Mesenchymal stem cell (in vitro differentiated cells and primary cell): ENCODE data around the gene MAEL.

Source experiments
- DNase-seq: peaks from one replicate; pipeline ENCODE4 v3.0.0-alpha.2; 2013
- H2AFZ ChIP-seq: one replicate; pipeline ENCODE4 v1.6.1; 2013; ENCODE audit warnings: low read depth, mild to moderate bottlenecking, control low read depth, inconsistent platforms, low read length, moderate library complexity
- H2AK5ac ChIP-seq: 2 replicates; pipeline ENCODE4 v1.6.1; 2013; ENCODE audit warnings: low read length, moderate library complexity, mild to moderate bottlenecking, inconsistent platforms; ENCODE audit not compliant: severe bottlenecking
- H2BK120ac ChIP-seq: one replicate; pipeline ENCODE4 v1.6.1; 2013; ENCODE audit warnings: low read depth, mild to moderate bottlenecking, inconsistent platforms, low read length, moderate library complexity
- H2BK12ac ChIP-seq, 2 experiments: one replicate each; pipeline ENCODE4 v1.6.1; 2013; ENCODE audit warnings: inconsistent platforms in 2 of 2, low read length in 2 of 2, mild to moderate bottlenecking in 2 of 2, moderate library complexity in 2 of 2, control low read depth in 1 of 2
- H2BK15ac ChIP-seq: one replicate; pipeline ENCODE4 v1.6.1; 2013; ENCODE audit warnings: mild to moderate bottlenecking, low read depth, inconsistent platforms; ENCODE audit not compliant: poor library complexity, severe bottlenecking
- H2BK5ac ChIP-seq: 2 replicates; pipeline ENCODE4 v1.6.1; 2013; ENCODE audit warnings: low read depth, mild to moderate bottlenecking, low read length, control low read depth, inconsistent platforms; ENCODE audit not compliant: poor library complexity, severe bottlenecking
- H3K14ac ChIP-seq, 2 experiments: one replicate each; pipeline ENCODE4 v1.6.1; 2013; ENCODE audit warnings: inconsistent platforms in 2 of 2, low read length in 2 of 2, control low read depth in 1 of 2, mild to moderate bottlenecking in 1 of 2, moderate library complexity in 1 of 2
- H3K18ac ChIP-seq, 2 experiments: one replicate each; pipeline ENCODE4 v1.6.1; 2013; ENCODE audit warnings: inconsistent platforms in 2 of 2, low read length in 2 of 2, control low read depth in 1 of 2, low read depth in 1 of 2, mild to moderate bottlenecking in 1 of 2
- H3K23ac ChIP-seq, 2 experiments: one replicate each; pipeline ENCODE4 v1.6.1; 2013; ENCODE audit warnings: inconsistent platforms in 2 of 2, low read length in 2 of 2, mild to moderate bottlenecking in 2 of 2, moderate library complexity in 2 of 2, control low read depth in 1 of 2
- H3K27ac ChIP-seq: 2 replicates; pipeline ENCODE4 v1.5.1; 2013; ENCODE audit warnings: mild to moderate bottlenecking, moderate library complexity, low read length, control low read depth, inconsistent platforms; ENCODE audit not compliant: poor library complexity, severe bottlenecking
- H3K27me3 ChIP-seq, 2 experiments: 2 replicates each; pipeline versions ENCODE4 v1.6.1 to v1.7.0; 2013; ENCODE audit warnings: low read length in 2 of 2, mild to moderate bottlenecking in 2 of 2, moderate library complexity in 2 of 2, control low read depth in 1 of 2, inconsistent platforms in 1 of 2; ENCODE audit not compliant: control insufficient read depth in 1 of 2, insufficient read depth in 1 of 2
- H3K36me3 ChIP-seq, 2 experiments: 2 replicates each; pipeline versions ENCODE4 v1.6.1 to v1.7.0; 2013; ENCODE audit warnings: low read length in 2 of 2, control low read depth in 1 of 2, inconsistent platforms in 1 of 2, low read depth in 1 of 2, mild to moderate bottlenecking in 1 of 2; ENCODE audit not compliant: insufficient read depth in 2 of 2, control insufficient read depth in 1 of 2
- H3K4ac ChIP-seq, 2 experiments: one replicate each; pipeline ENCODE4 v1.6.1; 2013; ENCODE audit warnings: inconsistent platforms in 2 of 2, low read length in 2 of 2, mild to moderate bottlenecking in 2 of 2, moderate library complexity in 2 of 2, control low read depth in 1 of 2, low read depth in 1 of 2
- H3K4me1 ChIP-seq: 2 replicates; pipeline ENCODE4 v1.6.1; 2013; ENCODE audit warnings: low read depth, low read length, control low read depth; ENCODE audit not compliant: control insufficient read depth, insufficient read depth
- H3K4me2 ChIP-seq: 2 replicates; pipeline ENCODE4 v1.6.1; 2013; ENCODE audit warnings: low read length, mild to moderate bottlenecking, inconsistent platforms; ENCODE audit not compliant: poor library complexity, severe bottlenecking
- H3K4me3 ChIP-seq, 2 experiments: 2 replicates each; pipeline versions ENCODE4 v1.5.1 to v1.7.0; 2013; ENCODE audit warnings: low read length in 2 of 2, mild to moderate bottlenecking in 2 of 2, control low read depth in 1 of 2, low read depth in 1 of 2; ENCODE audit not compliant: insufficient read depth in 1 of 2
- H3K79me1 ChIP-seq: replicated peaks from 2 replicates; pipeline ENCODE4 v1.6.1; 2013; ENCODE audit warnings: mild to moderate bottlenecking, control low read depth, low read length, inconsistent platforms; ENCODE audit not compliant: poor library complexity, severe bottlenecking
- H3K9ac ChIP-seq: 2 replicates; pipeline ENCODE4 v1.7.0; 2013; ENCODE audit warnings: mild to moderate bottlenecking, low read length, moderate library complexity
- H3K9me3 ChIP-seq: 2 replicates; pipeline ENCODE4 v1.7.0; 2013; ENCODE audit warnings: mild to moderate bottlenecking, low read length; ENCODE audit not compliant: control insufficient read depth
- H4K8ac ChIP-seq: one replicate; pipeline ENCODE4 v1.6.1; 2013; ENCODE audit warnings: inconsistent platforms, mild to moderate bottlenecking, low read length, moderate library complexity
- H4K91ac ChIP-seq: one replicate; pipeline ENCODE4 v1.6.1; 2013; ENCODE audit warnings: mild to moderate bottlenecking, low read length, inconsistent platforms
- WGBS: methylation state at CpG from one replicate; pipeline ENCODE4 v1.1.7; 2013; ENCODE audit warnings: mixed read lengths; 5-methylcytosine and 5-hydroxymethylcytosine counted together

Gene MAEL

GRCh38 chr1:166972826-166973225, 16.3 kb upstream of the MAEL start:
- no peak overlapping the region for H3K27ac ChIP-seq
- H2BK5ac ChIP-seq, result no peak overlapping the region
- no peak overlapping the region for H3K4ac ChIP-seq
- H4K91ac ChIP-seq, result no peak overlapping the region
- WGBS, result 79% methylated on average over 2 of the region's 2 CpGs
- H3K27me3 ChIP-seq, result peaks cover 73 to 79% of the 10 kb centered on the region in 2 experiments
- H2BK12ac ChIP-seq, result no peak overlapping the region
- peaks cover 7% of the 10 kb centered on the region for H3K4me1 ChIP-seq
- H3K14ac ChIP-seq, result no peak overlapping the region
- no peak overlapping the region for H3K9ac ChIP-seq
- no peak overlapping the region for H3K18ac ChIP-seq
- no peak overlapping the region for H3K23ac ChIP-seq
- no peaks in the 10 kb centered on the region for H3K36me3 ChIP-seq
- H3K4me2 ChIP-seq, result no peak overlapping the region
- H4K8ac ChIP-seq, result no peak overlapping the region
- no peak overlapping the region for H2BK15ac ChIP-seq
- H3K79me1 ChIP-seq, result no peaks in the 10 kb centered on the region
- no peaks in the 10 kb centered on the region for H3K9me3 ChIP-seq
- no peak for DNase-seq
- H2AFZ ChIP-seq, result no peak overlapping the region
- no peak overlapping the region for H2AK5ac ChIP-seq
- no peak overlapping the region for H2BK120ac ChIP-seq
- H3K4me3 ChIP-seq, result no peak overlapping the region

- Histone ChIP-seq H2BK12ac (no peak overlapping the region), H3K79me1 (no peaks in the 10 kb centered on the region), H2AK5ac (no peak overlapping the region), H3K4ac (no peak overlapping the region), H3K27ac (no peak overlapping the region), H3K27me3 (peaks cover 69 to 86% of the 10 kb centered on the region in 2 experiments), H3K36me3 (no peaks in the 10 kb centered on the region), H3K4me2 (peak overlapping the region; percentile 98), H3K14ac (no peak overlapping the region), H4K8ac (no peak overlapping the region), H2BK5ac (no peak overlapping the region), H2BK120ac (no peak overlapping the region), H2AFZ (peak overlapping the region; percentile 15), H3K23ac (no peak overlapping the region), H3K9me3 (no peaks in the 10 kb centered on the region), H3K4me3 (peak overlapping the region; percentile 68 to 76), H2BK15ac (no peak overlapping the region), H3K18ac (no peak overlapping the region), H3K9ac (no peak overlapping the region), H3K4me1 (peaks cover 7% of the 10 kb centered on the region), H4K91ac (no peak overlapping the region)
- no peak for DNase-seq
- WGBS, result 9% methylated on average over 9 of the region's 17 CpGs
Observed at GRCh38 chr1:166974647-166975345, 14.3 kb upstream of the MAEL start.

- Histone ChIP-seq H4K8ac (no peak within 1 kb of the TSS), H2BK120ac (no peak within 1 kb of the TSS), H3K4me1 (peaks cover 7% of the 10 kb centered on the region), H3K9me3 (no peaks in the 10 kb centered on the region), H3K27me3 (peaks cover 67 to 82% of the 10 kb centered on the region in 2 experiments), H3K27ac (no peak within 1 kb of the TSS), H3K4me2 (peak within 1 kb of the TSS; percentile 98), H3K4ac (peak within 1 kb of the TSS in 1 of 2 experiments; percentile 36), H3K9ac (peak within 1 kb of the TSS; percentile 49), H2BK5ac (no peak within 1 kb of the TSS), H3K36me3 (no peaks in the 10 kb centered on the region), H3K79me1 (no peaks in the 10 kb centered on the region), H2AK5ac (no peak within 1 kb of the TSS), H3K18ac (no peak within 1 kb of the TSS), H4K91ac (no peak within 1 kb of the TSS), H3K4me3 (peak within 1 kb of the TSS; percentile 76 to 77), H2BK12ac (peak within 1 kb of the TSS in 1 of 2 experiments; percentile 47), H3K23ac (no peak within 1 kb of the TSS), H3K14ac (peak within 1 kb of the TSS in 1 of 2 experiments; percentile 63), H2AFZ (peak within 1 kb of the TSS; percentile 15), H2BK15ac (no peak within 1 kb of the TSS)
- under 1% methylated on average over 69 of the region's 97 CpGs for WGBS
- peak; percentile 44 for DNase-seq
Observed at GRCh38 chr1:166975361-166976129, 13.5 kb upstream of the MAEL start, which contains the start of gene ILDR2. ILDR2 (minus strand) TSS chr1:166975540; CDS start chr1:166975268, 272 bp downstream.

GRCh38 chr1:166977951-166978350, 11.1 kb upstream of the MAEL start:
- no peak overlapping the region for H3K27ac ChIP-seq
- H3K23ac ChIP-seq, result peak overlapping the region in 1 of 2 experiments; percentile 6
- no peak overlapping the region for H2BK12ac ChIP-seq
- H2AK5ac ChIP-seq, result no peak overlapping the region
- H3K36me3 ChIP-seq, result no peaks in the 10 kb centered on the region
- H3K79me1 ChIP-seq, result no peaks in the 10 kb centered on the region
- H4K91ac ChIP-seq, result no peak overlapping the region
- no peak overlapping the region for H2BK5ac ChIP-seq
- H3K27me3 ChIP-seq, result peaks cover 43 to 59% of the 10 kb centered on the region in 2 experiments
- H2BK15ac ChIP-seq, result no peak overlapping the region
- H3K4ac ChIP-seq, result no peak overlapping the region
- H3K9me3 ChIP-seq, result no peaks in the 10 kb centered on the region
- peaks cover 7% of the 10 kb centered on the region for H3K4me1 ChIP-seq
- no peak overlapping the region for H2AFZ ChIP-seq
- H3K4me3 ChIP-seq, result no peak overlapping the region
- no peak overlapping the region for H3K4me2 ChIP-seq
- H2BK120ac ChIP-seq, result no peak overlapping the region
- H3K9ac ChIP-seq, result no peak overlapping the region
- WGBS, result 94% methylated on average over 2 of the region's 2 CpGs
- no peak overlapping the region for H3K18ac ChIP-seq
- no peak for DNase-seq
- H4K8ac ChIP-seq, result no peak overlapping the region
- no peak overlapping the region for H3K14ac ChIP-seq
